B cell (primary cell): ENCODE results near the gene EPN1. TPM values are rescaled to one million over a fixed set of nuclear protein-coding genes. Genes with fewer than 3 reads are reported as not detected.

Source experiments
- ATAC-seq: fragments of 200-7000 bp; cut with Tn5 transposase; one replicate; pipeline ENCODE4 v1.10.0; 2021; ENCODE audit warnings: low read depth, mild to moderate bottlenecking, moderate number of reproducible peaks, moderate library complexity
- CTCF ChIA-PET: fragments of 350-600 bp; sonication (Branson Sonifier 250); formaldehyde crosslinking; loops from one replicate; lab custom pipeline; 2021; ENCODE audit warnings: antibody characterized with exemption, inconsistent platforms; lab: Charles Lee
- POLR2A ChIA-PET: fragments of 350-600 bp; sonication (Branson Sonifier 250); formaldehyde crosslinking; loops from one replicate; lab custom pipeline; 2021; ENCODE audit warnings: antibody characterized with exemption; lab: Charles Lee
- DNase-seq: peaks from one replicate; pipeline ENCODE4 v3.0.0; 2013
- H2AFZ ChIP-seq: 2 replicates; pipeline ENCODE4 v1.6.1; 2012; ENCODE audit warnings: mild to moderate bottlenecking, low read depth, low read length; ENCODE audit not compliant: insufficient read depth, poor library complexity, severe bottlenecking
- H3K27ac ChIP-seq, 2 donors: 1 replicate in 1 of 2; 2 replicates in 1 of 2; pipeline ENCODE4 v1.5.1; 2012 to 2013; ENCODE audit warnings: low read length in 2 of 2, mild to moderate bottlenecking in 2 of 2, moderate library complexity in 1 of 2
- H3K27me3 ChIP-seq, 4 experiments: fragments of 200-600 bp in 1 of 4; sonication (generic) in 1 of 4; replicated peaks in 1 of 4; 1 replicate in 2 of 4; 2 replicates in 2 of 4; pipeline versions ENCODE4 v1.6.1 to v1.7.0; 2013 to 2016; ENCODE audit warnings: low read length in 3 of 4, mild to moderate bottlenecking in 2 of 4, mixed read lengths in 1 of 4, moderate library complexity in 1 of 4; ENCODE audit not compliant: insufficient read depth in 4 of 4, control insufficient read depth in 3 of 4; ENCODE audit errors: control extremely low read depth in 1 of 4
- H3K36me3 ChIP-seq, 2 experiments: replicated peaks in 1 of 2; 1 replicate in 1 of 2; 2 replicates in 1 of 2; pipeline versions ENCODE4 v1.6.1 to v1.7.1; 2013; ENCODE audit warnings: low read length in 1 of 2; ENCODE audit not compliant: insufficient read depth in 2 of 2, control insufficient read depth in 1 of 2; ENCODE audit errors: control extremely low read depth in 1 of 2, extremely low read depth in 1 of 2
- H3K4me1 ChIP-seq, 2 donors: fragments of 200-600 bp in 1 of 2; sonication (generic) in 1 of 2; 1 replicate in 1 of 2; 2 replicates in 1 of 2; pipeline versions ENCODE4 v1.5.1 to v1.6.1; 2013 to 2017; ENCODE audit warnings: low read length in 2 of 2; ENCODE audit not compliant: control insufficient read depth in 2 of 2, insufficient read depth in 2 of 2
- H3K4me2 ChIP-seq: replicated peaks from 2 replicates; pipeline ENCODE3; 2012; ENCODE audit warnings: mild to moderate bottlenecking, low read depth, low read length; ENCODE audit not compliant: poor library complexity, severe bottlenecking
- H3K4me3 ChIP-seq, 5 experiments: fragments of 200-600 bp in 1 of 5; sonication (generic) in 1 of 5; 1 replicate in 3 of 5; 2 replicates in 2 of 5; pipeline versions ENCODE4 v1.5.1 to v1.7.0; 2011 to 2016; ENCODE audit warnings: low read length in 4 of 5, mild to moderate bottlenecking in 4 of 5, low read depth in 2 of 5, control low read depth in 1 of 5, moderate library complexity in 1 of 5; ENCODE audit not compliant: insufficient read depth in 1 of 5; ENCODE audit errors: control extremely low read depth in 1 of 5, extremely low read depth in 1 of 5
- H3K79me2 ChIP-seq: fragments of 200-600 bp; sonication (generic); one replicate; pipeline ENCODE4 v1.6.0; 2016; ENCODE audit warnings: low read length; ENCODE audit not compliant: control insufficient read depth, insufficient read depth
- H3K9ac ChIP-seq: fragments of 200-600 bp; sonication (generic); 2 replicates; pipeline ENCODE4 v1.6.1; 2017; ENCODE audit warnings: mild to moderate bottlenecking, low read length, moderate library complexity
- H3K9me3 ChIP-seq, 3 donors: one replicate each; pipeline versions ENCODE4 v1.6.1 to v1.7.1; 2013; ENCODE audit warnings: low read length in 2 of 3; ENCODE audit not compliant: control insufficient read depth in 2 of 3, insufficient read depth in 1 of 3; ENCODE audit errors: control extremely low read depth in 1 of 3
- H4K20me1 ChIP-seq: 2 replicates; pipeline ENCODE4 v1.6.0; 2012; ENCODE audit warnings: mild to moderate bottlenecking, low read length; ENCODE audit not compliant: insufficient read depth, control insufficient read depth, poor library complexity, severe bottlenecking
- H3K27ac Mint-ChIP-seq: one replicate; pipeline ENCODE4 v1.8.0; 2021; ENCODE audit warnings: mixed read lengths
- H3K27me3 Mint-ChIP-seq: one replicate; pipeline ENCODE4 v1.8.0; 2021; ENCODE audit warnings: mixed read lengths
- H3K4me1 Mint-ChIP-seq: one replicate; pipeline ENCODE4 v1.8.0; 2021; ENCODE audit warnings: mixed read lengths
- H3K4me3 Mint-ChIP-seq: one replicate; pipeline ENCODE4 v1.8.0; 2021; ENCODE audit warnings: mixed read lengths
- H3K9me3 Mint-ChIP-seq: one replicate; pipeline ENCODE4 v1.8.0; 2022; ENCODE audit warnings: mixed read lengths; ENCODE audit not compliant: insufficient read depth
- EZH2 ChIP-seq: IDR thresholded peaks from 2 replicates; pipeline ENCODE4 v1.6.1; 2012; ENCODE audit warnings: borderline replicate concordance, low read depth, mild to moderate bottlenecking, moderate library complexity, low read length; ENCODE audit not compliant: insufficient read depth, poor library complexity, severe bottlenecking
- WGBS: methylation state at CpG from one replicate; pipeline ENCODE4 v1.1.5; 2013; ENCODE audit warnings: missing lambda C conversion rate; ENCODE audit not compliant: insufficient coverage; 5-methylcytosine and 5-hydroxymethylcytosine counted together
- intact Hi-C: fragments of 100-400 bp; cut with micrococcal nuclease; formaldehyde crosslinking; loops from one replicate; pipeline ENCODE4 v1.10.0; 2022
- polyA plus RNA-seq: library from polyadenylated mRNA; depleted of rRNA; stranded (reverse); fragments of >200 nt; gene quantifications from 2 replicates; pipeline ENCODE4 v1.2.3, GENCODE V29; 2012
- total RNA-seq, 2 donors: library from RNA; stranded (reverse); fragments of 120-200 nt in 1 of 2; gene quantifications; 1 replicate in 1 of 2; 2 replicates in 1 of 2; pipeline versions ENCODE4 v1.2.3 to v1.2.4, GENCODE V29; 2013 to 2022
- TF ChIP-seq, protein P1 (sequence below): fragments of 200-600 bp; IDR thresholded peaks from one replicate; pipeline ENCODE4 v1.8.0; 2022; ENCODE audit warnings: antibody characterized with exemption, mild to moderate bottlenecking

Gene EPN1
- total and polyA plus RNA-seq, 2 donors (not counting 1 experiment from before 2014, with no cell fraction given), result 54.4 to 63.9 TPM

- ATAC-seq (no peak), DNase-seq (no peak)
- no peaks in the 10 kb centered on the region for H3K4me1 ChIP-seq
- H3K4me2 ChIP-seq, result no peak overlapping the region
- peaks cover 1 to 60% of the 10 kb centered on the region in 2 experiments for H3K36me3 ChIP-seq
- no peak overlapping the region for H3K4me3 ChIP-seq
- H3K27me3 ChIP-seq, result no peaks in the 10 kb centered on the region
- no peaks in the 10 kb centered on the region for H3K27me3 Mint-ChIP-seq
- ChIA-PET CTCF (no interaction called here), POLR2A (no interaction called here)
- no peak overlapping the region for H3K4me3 Mint-ChIP-seq
- intact Hi-C loops, result no loop called here
- no peak overlapping the region for H2AFZ ChIP-seq
- peaks cover 4% of the 10 kb centered on the region for H3K79me2 ChIP-seq
- H3K27ac ChIP-seq, result no peak overlapping the region
- no peaks in the 10 kb centered on the region for H3K9me3 Mint-ChIP-seq
- peaks cover 28% of the 10 kb centered on the region for H4K20me1 ChIP-seq
- no peaks in the 10 kb centered on the region for H3K9me3 ChIP-seq
- H3K9ac ChIP-seq, result no peak overlapping the region
- H3K4me1 Mint-ChIP-seq, result no peaks in the 10 kb centered on the region
- 98% methylated on average over 17 of the region's 23 CpGs for WGBS
- TF ChIP-seq, protein P1, sequence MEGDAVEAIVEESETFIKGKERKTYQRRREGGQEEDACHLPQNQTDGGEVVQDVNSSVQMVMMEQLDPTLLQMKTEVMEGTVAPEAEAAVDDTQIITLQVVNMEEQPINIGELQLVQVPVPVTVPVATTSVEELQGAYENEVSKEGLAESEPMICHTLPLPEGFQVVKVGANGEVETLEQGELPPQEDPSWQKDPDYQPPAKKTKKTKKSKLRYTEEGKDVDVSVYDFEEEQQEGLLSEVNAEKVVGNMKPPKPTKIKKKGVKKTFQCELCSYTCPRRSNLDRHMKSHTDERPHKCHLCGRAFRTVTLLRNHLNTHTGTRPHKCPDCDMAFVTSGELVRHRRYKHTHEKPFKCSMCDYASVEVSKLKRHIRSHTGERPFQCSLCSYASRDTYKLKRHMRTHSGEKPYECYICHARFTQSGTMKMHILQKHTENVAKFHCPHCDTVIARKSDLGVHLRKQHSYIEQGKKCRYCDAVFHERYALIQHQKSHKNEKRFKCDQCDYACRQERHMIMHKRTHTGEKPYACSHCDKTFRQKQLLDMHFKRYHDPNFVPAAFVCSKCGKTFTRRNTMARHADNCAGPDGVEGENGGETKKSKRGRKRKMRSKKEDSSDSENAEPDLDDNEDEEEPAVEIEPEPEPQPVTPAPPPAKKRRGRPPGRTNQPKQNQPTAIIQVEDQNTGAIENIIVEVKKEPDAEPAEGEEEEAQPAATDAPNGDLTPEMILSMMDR, result no peak
- TF ChIP-seq EZH2, result no peak
- no peak overlapping the region for H3K27ac Mint-ChIP-seq
Observed at GRCh38 chr19:55695511-55696290, 20.7 kb downstream of the EPN1 start.

- H3K9ac ChIP-seq, result no peak overlapping the region
- ChIA-PET POLR2A (no interaction called here), CTCF (no interaction called here)
- Mint-ChIP-seq H3K4me1 (no peaks in the 10 kb centered on the region), H3K27ac (no peak overlapping the region), H3K27me3 (no peaks in the 10 kb centered on the region), H3K4me3 (no peak overlapping the region), H3K9me3 (no peaks in the 10 kb centered on the region)
- no peak overlapping the region for H2AFZ ChIP-seq
- H3K4me1 ChIP-seq, result no peaks in the 10 kb centered on the region
- ATAC-seq, result no peak
- no peaks in the 10 kb centered on the region for H3K27me3 ChIP-seq
- no peaks in the 10 kb centered on the region for H3K79me2 ChIP-seq
- H4K20me1 ChIP-seq, result peaks cover 21% of the 10 kb centered on the region
- no peak overlapping the region for H3K27ac ChIP-seq
- no peak overlapping the region for H3K4me3 ChIP-seq
- 98% methylated on average over 19 of the region's 20 CpGs for WGBS
- H3K36me3 ChIP-seq, result peaks cover 3 to 54% of the 10 kb centered on the region in 2 experiments
- no peaks in the 10 kb centered on the region for H3K9me3 ChIP-seq
- TF ChIP-seq, protein P1, result no peak
- no peak for TF ChIP-seq EZH2
- intact Hi-C loops, result no loop called here
- no peak for DNase-seq
- no peak overlapping the region for H3K4me2 ChIP-seq
Observed at GRCh38 chr19:55696301-55697068, 21.5 kb downstream of the EPN1 start.
